ENCODE measurements around the gene HLTF. TPM values are rescaled to one million over a fixed set of nuclear protein-coding genes. Genes with fewer than 3 reads are reported as not detected.
A peak's percentile ranks its signal among the peaks of the same experiment; 100 is the strongest.

HLTF gene
- total and polyA plus RNA-seq, 2 of the 13 experiments (the other 11 are each of a cell fraction or from before 2014, with no cell fraction given): 12.0 to 22.9 TPM

- TF ChIP-seq POGK (CRISPR knock-in tag; conservative IDR thresholded peaks at IDR 0.05): no peak
- no peak for TF ChIP-seq TERF1 (CRISPR knock-in tag; IDR thresholded peaks at IDR 0.05)
- no peak for TF ChIP-seq MAF1 (CRISPR knock-in tag; IDR thresholded peaks at IDR 0.05; ENCODE audit: borderline replicate concordance)
- TF ChIP-seq YEATS4 (CRISPR knock-in tag; IDR thresholded peaks at IDR 0.05; ENCODE audit: borderline replicate concordance): no peak
Measured at GRCh38 chr3:149089395-149089794, 3.1 kb upstream of the HLTF start (continued).

- DNase-seq (ENCODE audit: low spot score): no peak
- in situ Hi-C loops (cut with HindIII; ENCODE audit: extremely low pct_ligation_motif_present, low pct_unique_long_range_greater_than_20kb): no loop called here
- 96% methylated on average over 8 of the region's 15 CpGs for whole genome bisulfite sequencing (ENCODE audit: low lambda C conversion rate)
- H4K20me1 ChIP-seq (ENCODE audit: insufficient read depth, low read length): no peaks in the 10 kb centered on the region
- peaks cover 20% of the 10 kb centered on the region for H3K4me1 ChIP-seq (ENCODE audit: insufficient read depth, low read length)
- peaks cover 4% of the 10 kb centered on the region for H3K79me2 ChIP-seq (ENCODE audit: insufficient read depth, low read length)
- H3K36me3 ChIP-seq (replicated peaks in 1 of 2; ENCODE audit: control insufficient read depth in 1 of 2, insufficient read depth in 2 of 2, low read length in 2 of 2): peaks cover 0 to 4% of the 10 kb centered on the region in 2 experiments; a peak in 1 of 5 replicates
- H3K9me3 ChIP-seq (ENCODE audit: low read length): no peaks in the 10 kb centered on the region
- ChIA-PET CTCF (ENCODE audit: low intra/inter-chr PET ratio, low total read pairs) (no interaction called here), POLR2A (interaction anchor here (0.9 kb wide), 1 partner anchor 43 kb away, joined by 3 read pairs; no protein-coding TSS in a partner anchor)
- no peak overlapping the region for H3K27ac ChIP-seq (ENCODE audit: extremely low read length, insufficient read depth, low read length)
- TF ChIP-seq CBX2 (IDR thresholded peaks at IDR 0.05; ENCODE audit: low read depth, low read length): no peak
- TF ChIP-seq CBX2 (CRISPR knock-in tag; IDR thresholded peaks at IDR 0.05; ENCODE audit: low read depth): no peak
- TF ChIP-seq ZNF768 (CRISPR knock-in tag; IDR thresholded peaks at IDR 0.05): peak; percentile 16; the same call in 1 of the 2 replicates
- BruUV-seq (replicated peaks): no TSS peak
- no peak overlapping the region for H2AFZ ChIP-seq (ENCODE audit: low read length)
- no peak for ATAC-seq
- FAIRE-seq: no peak
- H3K4me2 ChIP-seq (ENCODE audit: low read depth, low read length): no peak overlapping the region
- no peak overlapping the region for H3K4me3 ChIP-seq (replicated peaks in 1 of 3; ENCODE audit: insufficient read depth in 1 of 3, low read depth in 2 of 3, low read length in 3 of 3)
- intact Hi-C loops (cut with micrococcal nuclease; ENCODE audit: unreplicated experiment): loop anchor here (10.0 kb wide), 1 partner anchor 132 kb away; no protein-coding TSS in a partner anchor
- H3K9ac ChIP-seq (ENCODE audit: insufficient read depth, low read depth, low read length): no peak overlapping the region
- H3K27me3 ChIP-seq (ENCODE audit: control insufficient read depth in 1 of 2, insufficient read depth in 2 of 2, low read length in 2 of 2): no peaks in the 10 kb centered on the region; a peak in 2 of 5 replicates
Measured at GRCh38 chr3:149087208-149087607, 875 bp upstream of the HLTF start.
